ENCODE data around the gene SHISA5.

DNA sequence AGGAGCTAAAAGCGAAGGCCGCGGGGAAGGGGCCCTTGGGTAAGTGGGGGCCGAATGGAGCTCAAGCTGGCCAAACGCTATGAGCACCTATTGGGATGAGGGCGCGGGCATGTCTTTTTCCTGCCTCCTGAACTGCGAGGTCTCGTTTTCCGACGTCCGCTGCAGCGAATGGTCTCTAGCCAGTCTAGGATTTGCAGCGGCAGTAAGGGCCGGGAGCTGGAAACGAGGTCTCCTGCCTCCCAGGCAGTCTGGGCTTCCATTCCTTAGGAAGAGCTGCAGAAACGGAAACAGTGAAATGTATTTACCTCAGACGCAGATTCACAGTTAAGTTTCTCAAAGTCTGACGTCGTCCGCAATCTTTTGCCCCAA, 63.4 kb downstream of the SHISA5 start:
- TF ChIP-seq EZH2phosphoT487 (IDR thresholded peaks at IDR 0.05; ENCODE audit: unreplicated experiment) (no peak), POLR2AphosphoS5 (IDR thresholded peaks at IDR 0.05; ENCODE audit: low read depth) (no peak), EZH2 (IDR thresholded peaks at IDR 0.05; ENCODE audit: low read depth, unreplicated experiment) (no peak), ZNF114 (CRISPR knock-in tag; IDR thresholded peaks at IDR 0.05) (no peak), NANOG (IDR thresholded peaks at IDR 0.05; ENCODE audit: borderline replicate concordance) (no peak)
- TF ChIP-seq, protein P1, sequence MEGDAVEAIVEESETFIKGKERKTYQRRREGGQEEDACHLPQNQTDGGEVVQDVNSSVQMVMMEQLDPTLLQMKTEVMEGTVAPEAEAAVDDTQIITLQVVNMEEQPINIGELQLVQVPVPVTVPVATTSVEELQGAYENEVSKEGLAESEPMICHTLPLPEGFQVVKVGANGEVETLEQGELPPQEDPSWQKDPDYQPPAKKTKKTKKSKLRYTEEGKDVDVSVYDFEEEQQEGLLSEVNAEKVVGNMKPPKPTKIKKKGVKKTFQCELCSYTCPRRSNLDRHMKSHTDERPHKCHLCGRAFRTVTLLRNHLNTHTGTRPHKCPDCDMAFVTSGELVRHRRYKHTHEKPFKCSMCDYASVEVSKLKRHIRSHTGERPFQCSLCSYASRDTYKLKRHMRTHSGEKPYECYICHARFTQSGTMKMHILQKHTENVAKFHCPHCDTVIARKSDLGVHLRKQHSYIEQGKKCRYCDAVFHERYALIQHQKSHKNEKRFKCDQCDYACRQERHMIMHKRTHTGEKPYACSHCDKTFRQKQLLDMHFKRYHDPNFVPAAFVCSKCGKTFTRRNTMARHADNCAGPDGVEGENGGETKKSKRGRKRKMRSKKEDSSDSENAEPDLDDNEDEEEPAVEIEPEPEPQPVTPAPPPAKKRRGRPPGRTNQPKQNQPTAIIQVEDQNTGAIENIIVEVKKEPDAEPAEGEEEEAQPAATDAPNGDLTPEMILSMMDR (conservative IDR thresholded peaks at IDR 0.05; ENCODE audit: low read depth in 2 of 2): no peak
- TF ChIP-seq, protein P2, sequence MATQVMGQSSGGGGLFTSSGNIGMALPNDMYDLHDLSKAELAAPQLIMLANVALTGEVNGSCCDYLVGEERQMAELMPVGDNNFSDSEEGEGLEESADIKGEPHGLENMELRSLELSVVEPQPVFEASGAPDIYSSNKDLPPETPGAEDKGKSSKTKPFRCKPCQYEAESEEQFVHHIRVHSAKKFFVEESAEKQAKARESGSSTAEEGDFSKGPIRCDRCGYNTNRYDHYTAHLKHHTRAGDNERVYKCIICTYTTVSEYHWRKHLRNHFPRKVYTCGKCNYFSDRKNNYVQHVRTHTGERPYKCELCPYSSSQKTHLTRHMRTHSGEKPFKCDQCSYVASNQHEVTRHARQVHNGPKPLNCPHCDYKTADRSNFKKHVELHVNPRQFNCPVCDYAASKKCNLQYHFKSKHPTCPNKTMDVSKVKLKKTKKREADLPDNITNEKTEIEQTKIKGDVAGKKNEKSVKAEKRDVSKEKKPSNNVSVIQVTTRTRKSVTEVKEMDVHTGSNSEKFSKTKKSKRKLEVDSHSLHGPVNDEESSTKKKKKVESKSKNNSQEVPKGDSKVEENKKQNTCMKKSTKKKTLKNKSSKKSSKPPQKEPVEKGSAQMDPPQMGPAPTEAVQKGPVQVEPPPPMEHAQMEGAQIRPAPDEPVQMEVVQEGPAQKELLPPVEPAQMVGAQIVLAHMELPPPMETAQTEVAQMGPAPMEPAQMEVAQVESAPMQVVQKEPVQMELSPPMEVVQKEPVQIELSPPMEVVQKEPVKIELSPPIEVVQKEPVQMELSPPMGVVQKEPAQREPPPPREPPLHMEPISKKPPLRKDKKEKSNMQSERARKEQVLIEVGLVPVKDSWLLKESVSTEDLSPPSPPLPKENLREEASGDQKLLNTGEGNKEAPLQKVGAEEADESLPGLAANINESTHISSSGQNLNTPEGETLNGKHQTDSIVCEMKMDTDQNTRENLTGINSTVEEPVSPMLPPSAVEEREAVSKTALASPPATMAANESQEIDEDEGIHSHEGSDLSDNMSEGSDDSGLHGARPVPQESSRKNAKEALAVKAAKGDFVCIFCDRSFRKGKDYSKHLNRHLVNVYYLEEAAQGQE (IDR thresholded peaks at IDR 0.05; ENCODE audit: unreplicated experiment): no peak
- TF ChIP-seq, protein P3, sequence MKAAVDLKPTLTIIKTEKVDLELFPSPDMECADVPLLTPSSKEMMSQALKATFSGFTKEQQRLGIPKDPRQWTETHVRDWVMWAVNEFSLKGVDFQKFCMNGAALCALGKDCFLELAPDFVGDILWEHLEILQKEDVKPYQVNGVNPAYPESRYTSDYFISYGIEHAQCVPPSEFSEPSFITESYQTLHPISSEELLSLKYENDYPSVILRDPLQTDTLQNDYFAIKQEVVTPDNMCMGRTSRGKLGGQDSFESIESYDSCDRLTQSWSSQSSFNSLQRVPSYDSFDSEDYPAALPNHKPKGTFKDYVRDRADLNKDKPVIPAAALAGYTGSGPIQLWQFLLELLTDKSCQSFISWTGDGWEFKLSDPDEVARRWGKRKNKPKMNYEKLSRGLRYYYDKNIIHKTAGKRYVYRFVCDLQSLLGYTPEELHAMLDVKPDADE (IDR thresholded peaks at IDR 0.05): no peak

Data from GM23338 (cell line).